HPDE6-E6E7 (cell line): ENCODE measurements around the gene ARHGAP35.
"Not testable (repeated sequence)": the region's sequence is repeated elsewhere in the genome, so short reads cannot be mapped to it uniquely, and the experiment has no call there.

Source experiments
- DNase-seq: peaks from one replicate; pipeline ENCODE4 v3.0.0; 2011; ENCODE audit warnings: missing footprints; ENCODE audit errors: extremely low spot score

ARHGAP35 gene

DNA sequence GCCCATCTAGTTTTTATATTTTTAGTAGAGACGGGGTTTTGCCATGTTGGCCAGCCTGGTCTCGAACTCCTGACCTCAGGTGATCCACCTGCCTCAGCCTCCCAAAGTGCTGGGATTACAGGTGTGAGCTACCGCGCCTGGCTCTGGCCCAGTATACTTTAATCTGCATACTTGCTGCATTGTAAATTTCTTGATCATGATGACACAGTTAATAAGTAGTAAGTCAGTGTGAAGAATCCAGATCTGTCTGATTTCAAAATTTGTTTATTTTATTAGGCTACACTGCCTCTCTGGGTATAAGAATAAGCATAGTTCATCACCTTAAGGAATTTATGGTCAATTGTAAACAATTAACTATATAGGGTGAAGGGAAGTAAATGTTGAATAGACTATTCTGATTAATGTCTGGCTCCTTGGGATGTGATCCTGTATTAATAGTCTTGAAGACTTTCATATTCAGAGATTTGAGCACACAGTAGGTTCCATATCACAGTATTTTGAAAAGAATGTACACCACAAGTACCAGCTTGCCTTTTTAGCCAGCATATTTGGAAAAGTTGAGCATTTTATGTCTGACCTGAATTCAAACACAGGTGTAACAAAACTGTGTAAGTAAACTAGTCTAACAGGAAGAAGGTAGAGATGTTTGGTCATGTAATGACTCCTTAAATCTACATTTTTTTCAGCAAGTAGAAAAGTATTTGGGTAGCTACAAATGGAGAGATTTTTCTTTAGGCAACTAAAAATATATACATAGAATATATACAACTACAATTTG, 7.4 kb downstream of the ARHGAP35 start:
- DNase-seq = no peak

DNA sequence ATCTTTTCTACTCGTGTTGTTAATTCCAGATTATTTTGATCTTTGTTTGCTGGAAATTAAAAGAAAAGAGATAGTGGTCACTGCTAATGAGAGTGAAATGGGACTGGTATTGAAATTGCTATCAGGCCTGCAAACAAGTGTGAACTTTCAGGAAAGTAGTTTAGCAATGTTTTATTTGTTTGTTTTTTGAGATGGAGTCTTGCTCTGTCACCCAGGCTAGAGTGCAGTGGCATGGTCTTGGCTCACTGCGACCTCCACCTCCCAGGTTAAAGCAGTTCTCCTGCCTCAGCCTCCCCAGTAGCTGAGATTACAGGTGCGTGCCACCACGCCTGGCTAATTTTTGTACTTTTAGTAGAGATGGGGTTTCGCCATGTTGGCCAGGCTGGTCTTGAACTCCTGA, 10.4 kb downstream of the ARHGAP35 start:
- not testable (repeated sequence) for DNase-seq

DNA sequence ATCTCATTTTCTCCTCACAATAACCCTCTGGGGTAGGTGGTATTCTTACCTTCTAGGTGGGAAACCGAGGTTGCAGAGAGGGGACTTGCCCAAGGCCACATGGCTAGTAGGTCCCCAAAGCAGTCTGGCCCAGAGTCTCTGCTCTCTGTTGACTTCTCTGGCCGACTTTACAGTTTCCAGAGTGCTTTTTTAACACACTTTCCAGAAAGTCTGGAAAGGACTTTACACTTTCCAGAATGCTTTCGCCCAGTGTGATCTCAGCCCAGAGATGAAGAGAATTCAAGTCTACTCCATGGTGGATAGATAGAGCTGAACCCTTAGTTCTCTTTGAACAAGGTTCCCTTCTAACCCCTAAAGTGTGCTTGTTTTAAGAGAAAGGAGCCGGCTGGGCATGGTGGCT, 12.2 kb downstream of the ARHGAP35 start:
- no peak for DNase-seq

DNA sequence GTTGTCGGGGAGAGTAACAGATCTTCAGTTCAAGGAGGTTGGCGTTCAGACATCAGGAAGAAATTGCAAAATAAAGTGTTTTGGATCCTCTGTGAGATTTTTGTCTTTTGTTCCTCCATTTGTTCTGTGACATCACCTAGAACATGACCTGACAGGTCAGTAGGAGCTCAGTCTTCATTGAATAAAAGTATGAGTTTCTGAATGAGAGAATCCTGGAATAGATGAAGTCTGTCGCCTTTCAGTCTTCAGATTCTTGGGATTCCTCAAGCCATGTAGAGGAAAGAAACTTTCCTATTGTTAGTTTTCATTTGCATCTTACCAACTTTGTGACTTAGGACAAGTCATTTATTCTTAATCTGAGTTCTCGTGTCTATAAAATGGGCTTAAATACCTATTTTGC, 14.4 kb downstream of the ARHGAP35 start:
- DNase-seq = no peak

DNA sequence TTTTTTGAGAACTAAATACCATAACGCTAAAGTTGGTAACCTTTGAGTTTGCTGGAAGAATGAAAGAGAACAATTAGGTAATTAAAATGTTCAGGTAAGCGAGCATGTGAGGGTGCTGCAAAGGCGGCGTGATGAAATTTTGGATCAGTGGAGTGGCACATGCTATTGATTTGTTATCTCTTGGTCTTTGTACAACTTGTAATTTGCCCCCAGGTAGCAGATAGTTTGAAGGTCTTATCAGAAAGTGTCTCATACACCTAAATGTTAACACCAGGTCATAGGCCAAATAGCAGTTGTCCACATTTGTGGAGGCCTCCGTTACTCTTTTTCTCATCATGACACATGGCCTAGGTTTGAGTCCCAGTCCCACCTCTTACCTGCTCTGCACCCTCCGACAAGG, 14.9 kb downstream of the ARHGAP35 start:
- DNase-seq = no peak

DNA sequence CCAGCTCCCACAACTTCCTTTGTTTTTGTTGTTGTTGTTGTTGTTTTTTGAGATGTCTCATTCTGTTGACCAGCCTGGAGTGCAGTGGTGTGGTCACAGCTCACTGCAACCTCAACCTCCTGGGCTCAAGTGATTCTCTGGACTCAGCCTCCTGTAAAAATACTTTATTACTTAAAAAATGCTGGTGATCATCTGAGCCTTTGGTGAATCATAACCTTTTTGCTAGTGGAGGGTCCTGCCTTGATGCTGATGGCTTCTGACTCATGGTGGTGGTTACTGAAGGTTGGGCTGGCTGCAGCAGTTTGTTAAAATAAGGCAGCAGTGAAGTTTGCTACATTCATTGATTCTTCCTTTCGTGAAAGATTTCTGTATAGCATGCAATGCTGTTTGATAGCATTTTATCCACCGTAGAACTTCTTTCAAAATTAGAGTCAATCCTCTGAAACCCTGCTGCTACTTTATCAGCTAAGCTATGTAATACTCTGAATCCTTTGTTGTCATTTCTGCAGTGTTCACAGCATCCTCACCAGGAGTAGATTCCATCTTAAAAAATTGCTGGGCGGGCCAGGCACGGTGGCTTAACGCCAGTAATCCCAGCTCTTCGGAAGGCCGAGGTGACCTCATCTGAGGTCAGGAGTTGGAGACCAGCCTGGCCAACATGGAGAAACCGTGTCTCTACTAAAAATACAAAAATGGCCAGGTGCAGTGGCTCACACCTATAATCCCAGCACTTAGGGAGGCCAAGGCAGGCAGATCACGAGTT, 18.0 kb downstream of the ARHGAP35 start:
- no peak for DNase-seq

DNA sequence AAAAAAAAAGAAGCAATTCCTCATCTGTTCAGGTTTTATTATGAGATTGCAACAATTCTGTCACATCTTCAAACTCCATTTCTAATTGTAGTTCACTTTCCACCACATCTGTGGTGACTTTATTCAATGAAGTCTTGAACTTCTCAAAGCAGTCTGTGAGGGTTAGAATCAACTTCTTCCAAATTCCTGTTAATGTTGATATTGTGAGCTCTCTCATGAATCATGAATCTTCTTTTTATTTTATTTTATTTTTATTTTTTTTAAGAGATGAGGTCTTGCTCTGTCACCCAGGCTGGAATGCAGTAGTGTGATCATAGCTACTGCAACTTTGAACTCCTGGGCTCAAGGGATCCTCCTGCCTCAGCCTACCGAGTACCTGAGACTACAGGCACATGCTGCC, 19.6 kb downstream of the ARHGAP35 start:
- DNase-seq = no peak

DNA sequence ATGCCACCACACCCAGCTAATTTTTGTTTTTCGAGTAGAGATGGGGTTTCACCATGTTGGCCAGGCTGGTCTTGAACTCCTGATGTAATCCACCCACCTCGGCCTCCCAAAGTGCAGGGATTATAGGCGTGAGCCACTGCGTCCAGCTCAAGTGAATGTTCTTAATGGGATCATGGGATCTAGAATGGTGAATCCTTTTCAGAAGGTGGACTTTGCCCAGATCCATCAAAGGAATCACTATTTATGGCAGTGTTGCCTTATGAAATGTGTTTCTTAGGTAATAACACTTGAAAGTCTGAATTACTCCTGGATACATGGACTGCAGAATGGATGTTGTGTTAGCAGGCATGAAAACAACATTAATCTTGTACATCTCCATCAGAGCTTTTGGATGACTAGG, 20.3 kb downstream of the ARHGAP35 start:
- no peak for DNase-seq

DNA sequence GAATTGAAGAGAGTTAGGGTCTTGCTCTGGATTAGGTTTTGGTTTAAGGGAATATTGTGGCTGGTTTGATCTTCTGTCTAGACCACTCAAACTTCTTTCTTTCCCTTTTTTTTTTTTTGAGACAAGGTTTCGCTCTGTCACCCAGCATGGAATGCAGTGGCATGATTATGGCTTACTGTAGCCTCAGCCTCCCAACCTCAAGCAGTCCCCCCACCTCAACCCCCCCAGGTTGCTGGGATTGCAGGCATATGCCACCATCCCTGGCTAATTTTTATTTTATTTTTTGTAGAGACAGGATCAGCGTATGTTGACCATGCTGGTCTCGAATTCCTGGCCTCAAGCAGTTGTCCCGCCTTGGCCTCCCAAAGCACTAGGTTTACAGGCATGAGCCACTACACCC, 21.2 kb downstream of the ARHGAP35 start:
- DNase-seq = no peak

DNA sequence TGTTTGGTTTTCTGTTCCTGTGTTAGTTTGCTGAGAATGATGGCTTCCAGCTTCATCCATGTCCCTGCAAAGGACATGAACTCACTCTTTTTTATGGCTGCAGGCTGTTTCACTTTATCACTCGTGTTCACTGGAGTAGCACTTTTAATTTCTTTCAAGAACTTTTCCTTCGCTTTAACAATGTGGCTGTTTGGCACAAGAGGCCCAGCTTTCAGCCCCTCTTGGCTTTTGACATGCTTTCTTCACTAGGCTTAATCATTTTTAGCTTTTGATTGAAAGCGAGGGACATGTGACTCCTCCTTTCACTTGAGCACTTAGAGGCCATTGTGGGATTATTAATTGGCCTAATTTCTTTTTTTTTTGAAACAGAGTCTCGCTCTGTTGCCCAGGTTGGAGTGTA, 22.0 kb downstream of the ARHGAP35 start:
- not testable (repeated sequence) for DNase-seq

DNA sequence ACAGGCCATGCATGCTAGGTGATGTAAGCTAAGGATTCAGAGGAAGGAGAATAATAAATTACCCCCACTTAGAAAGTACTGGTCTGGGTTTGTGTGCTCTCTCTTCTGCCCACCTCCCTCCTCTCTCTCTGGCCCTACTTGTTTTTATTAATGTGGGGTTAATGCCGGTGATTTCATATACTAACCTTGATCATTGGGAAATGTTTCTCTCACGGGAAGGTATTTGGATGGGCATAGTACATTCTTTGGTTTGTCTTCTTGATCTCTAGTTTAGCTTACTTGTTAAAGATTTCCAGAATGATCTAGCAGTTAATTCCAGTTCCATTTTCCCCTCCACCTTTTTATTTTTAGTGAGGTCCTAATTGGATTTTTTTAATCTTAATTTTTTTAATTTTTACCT, 24.6 kb downstream of the ARHGAP35 start:
- DNase-seq = no peak

DNA sequence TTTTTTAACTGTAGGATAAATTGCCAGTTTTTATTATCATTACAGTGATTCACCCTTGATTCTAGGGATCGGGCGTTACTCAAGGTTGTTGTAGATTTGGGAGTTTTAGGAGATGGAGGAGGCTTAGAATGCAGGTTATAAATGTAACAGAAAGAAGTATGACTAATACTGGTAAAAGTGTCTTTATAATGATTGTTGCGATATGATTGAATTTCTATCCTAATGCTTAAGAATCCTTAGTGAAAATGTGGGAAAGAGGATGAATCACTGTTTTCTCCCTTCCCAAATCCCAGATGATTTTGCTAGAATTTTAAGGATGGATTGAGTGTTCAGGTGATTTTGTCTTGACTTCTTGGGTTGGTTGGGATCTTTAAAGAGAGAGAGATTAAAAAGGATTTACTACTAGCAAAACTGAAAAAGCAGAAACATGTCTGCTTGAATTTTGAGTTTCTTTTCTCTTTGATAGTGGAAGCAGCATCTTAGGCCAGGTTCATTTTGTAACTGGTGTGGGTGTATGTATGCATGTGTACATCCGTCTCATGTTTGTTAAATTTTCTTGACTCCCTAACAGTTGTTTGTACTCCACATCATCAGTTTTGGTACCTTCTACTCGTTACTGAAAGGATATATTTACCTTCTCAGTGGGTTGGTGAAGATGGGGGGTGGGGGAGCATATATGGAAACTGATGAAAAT, 25.9 kb downstream of the ARHGAP35 start:
- DNase-seq = no peak

DNA sequence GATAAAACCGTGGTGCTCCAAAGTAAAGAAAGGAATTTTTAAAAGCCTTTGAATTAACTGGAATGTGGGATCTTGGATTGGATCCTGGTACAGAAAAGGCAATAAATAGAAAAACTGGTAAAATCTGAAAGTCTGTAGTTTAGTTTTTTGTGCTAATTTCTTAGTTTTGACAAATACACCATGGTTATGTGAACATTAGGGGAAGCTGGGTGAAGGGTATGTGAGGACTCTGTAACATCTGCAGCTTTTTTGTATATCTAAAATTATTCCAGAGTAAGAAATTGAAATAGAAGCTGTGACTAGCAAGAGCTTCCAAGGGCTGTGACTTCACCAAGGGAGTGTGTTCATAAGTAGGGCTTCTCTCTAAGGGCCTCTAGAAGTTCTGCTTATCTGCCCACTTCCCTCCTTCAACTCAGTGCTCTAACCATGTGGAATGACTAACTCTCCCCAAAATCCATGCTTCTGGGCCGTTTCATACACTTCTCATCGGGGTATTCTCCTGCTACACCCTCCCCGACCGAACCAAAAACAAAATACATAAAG, 26.5 kb downstream of the ARHGAP35 start:
- DNase-seq = no peak

DNA sequence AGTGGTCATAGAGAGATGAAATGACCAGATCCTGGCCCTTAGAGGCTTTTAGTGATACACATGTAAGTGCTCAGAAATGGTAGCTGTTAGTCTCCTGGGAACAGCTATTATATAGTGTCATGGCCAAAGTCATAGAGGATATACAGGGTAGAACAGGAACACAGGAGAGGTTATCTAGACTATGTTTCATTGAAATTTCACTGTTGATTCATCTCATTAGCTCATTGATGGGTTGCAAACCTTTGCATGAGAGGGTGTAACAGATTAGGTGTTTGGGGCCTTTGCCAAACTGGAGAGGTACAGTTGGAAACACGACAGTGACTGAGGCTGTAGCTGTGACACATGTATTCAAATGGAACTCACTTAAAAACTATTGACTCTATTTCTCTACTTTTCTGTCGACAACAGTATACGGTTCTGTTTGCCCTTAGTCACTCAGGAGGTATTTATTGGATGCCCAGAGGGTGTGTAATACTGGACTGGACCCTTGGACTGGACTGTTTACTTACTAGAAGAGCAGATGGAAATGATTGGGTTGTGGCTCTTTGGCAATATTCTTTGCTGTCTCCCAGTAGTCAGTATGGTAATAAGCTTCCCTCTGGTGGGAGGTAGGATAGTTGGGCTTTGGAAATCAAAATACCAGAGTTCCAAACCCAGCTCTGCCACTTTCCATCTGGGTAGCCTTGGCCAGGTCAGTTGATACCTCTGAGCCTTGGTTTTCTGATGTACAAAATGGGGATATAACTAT, 29.8 kb downstream of the ARHGAP35 start:
- no peak for DNase-seq

DNA sequence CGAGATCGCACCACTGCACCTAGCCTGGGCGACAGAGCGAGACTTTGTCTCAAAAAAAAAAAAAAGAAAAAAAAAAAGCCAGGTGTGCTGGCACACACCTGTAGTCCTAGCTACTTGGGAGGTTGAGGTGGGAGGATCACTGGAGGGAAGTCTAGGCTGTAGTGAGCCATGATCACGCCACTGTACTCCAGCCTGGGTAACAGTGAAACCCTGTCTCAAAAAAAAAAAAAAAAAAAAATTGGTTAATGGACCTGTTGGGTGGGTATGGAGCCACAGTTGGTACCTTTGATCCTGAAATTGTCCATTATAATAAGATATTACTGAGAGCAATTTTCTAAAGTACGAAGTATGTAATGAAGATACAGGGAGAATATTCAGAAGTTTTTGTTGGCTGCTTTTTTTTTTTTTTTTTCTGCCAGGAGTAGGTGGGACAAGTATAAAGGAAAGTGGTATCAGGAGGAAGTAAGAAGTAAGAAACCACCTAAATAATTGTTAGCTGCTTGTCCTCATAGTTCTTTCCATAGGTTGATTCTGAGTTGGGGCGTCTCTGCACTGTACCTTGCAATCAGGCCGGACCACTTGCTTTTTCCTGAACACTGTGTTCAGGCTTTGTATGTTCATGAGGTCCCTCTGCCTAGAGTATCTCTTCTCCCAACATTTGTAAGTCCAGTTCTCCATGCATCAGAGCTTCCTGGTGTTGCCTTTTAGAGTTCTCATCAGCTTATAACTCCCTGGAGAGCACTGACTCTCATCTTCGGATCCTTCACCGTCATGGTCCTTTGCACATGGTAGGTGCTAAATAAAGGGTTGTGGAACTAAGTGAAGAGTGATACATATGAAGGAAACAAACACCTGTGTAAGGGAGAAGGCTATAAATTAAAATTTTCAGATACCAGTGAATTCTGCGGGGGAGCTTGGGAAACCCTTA, 31.7 kb downstream of the ARHGAP35 start:
- no peak for DNase-seq

DNA sequence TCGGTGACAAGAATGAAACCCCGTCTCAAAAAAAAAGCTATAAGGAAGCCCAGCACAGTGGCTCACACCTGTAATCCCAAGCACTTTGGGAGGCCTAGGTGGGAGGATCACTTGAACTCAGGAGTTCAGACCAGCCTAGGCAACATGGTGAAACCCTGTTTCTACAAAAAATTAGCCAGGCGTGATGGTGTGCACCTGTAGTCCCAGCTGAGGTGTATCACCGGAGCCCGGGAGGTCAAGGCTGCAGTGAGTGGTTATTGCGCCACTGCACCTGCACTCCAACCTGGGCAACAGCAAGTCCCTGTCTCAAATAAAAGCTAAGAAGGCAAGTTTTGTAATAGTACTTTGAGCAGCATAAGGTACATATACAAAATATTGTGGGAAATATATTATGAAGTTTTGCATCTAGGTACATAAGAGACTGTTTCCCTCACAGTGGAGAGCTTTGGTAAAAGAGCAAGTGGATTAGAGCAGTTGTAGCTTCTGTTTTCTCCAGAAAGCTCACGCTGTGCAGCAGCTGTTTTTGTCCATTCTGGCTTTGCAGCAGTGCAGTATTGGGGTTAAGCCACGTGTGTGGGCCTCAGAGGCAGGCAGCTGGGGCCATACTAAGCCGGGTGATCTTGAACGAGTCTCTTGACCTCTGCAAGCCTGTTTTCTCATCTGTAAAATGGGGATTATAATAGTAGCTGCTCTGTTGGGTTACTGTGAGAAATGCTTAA, 35.4 kb downstream of the ARHGAP35 start:
- no peak for DNase-seq

DNA sequence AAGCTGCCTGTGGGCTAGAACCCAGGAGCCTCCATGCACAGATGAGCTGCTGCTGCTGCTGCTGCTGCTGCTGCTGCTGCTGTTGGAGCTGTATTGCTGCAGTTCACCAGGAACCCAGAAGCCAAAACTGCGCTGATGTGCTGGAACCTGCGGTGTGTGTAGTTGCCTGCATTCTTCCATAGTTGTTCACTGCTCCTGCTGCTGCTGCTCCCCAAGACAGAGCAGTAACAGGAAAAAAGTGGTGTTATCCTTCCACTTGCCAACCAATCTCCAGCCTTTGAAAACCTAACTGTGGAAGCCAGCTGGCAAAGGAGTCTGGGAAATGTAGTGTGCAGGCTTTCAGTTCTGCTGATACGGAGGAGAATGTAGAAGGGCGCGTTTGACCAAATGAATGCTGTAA, 37.9 kb downstream of the ARHGAP35 start:
- peak; percentile 44 for DNase-seq

DNA sequence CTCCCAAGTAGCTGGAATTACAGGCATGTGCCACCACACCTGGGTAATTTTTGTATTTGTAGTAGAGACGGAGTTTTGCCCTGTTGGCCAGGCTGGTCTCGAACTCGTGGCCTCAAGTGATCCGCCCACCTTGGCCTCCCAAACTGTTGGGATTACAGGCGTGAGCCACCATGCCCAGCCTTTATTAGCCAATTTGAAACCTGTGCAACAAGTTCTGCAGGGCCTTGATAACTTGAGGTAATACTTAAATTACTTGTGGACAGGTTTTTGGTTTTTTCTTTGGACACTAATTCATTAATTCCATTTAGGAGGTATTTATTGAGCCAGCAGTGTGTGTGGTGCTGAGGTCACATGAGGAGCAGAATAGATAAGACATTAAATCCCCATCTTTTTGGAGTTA, 39.5 kb downstream of the ARHGAP35 start:
- no peak for DNase-seq

DNA sequence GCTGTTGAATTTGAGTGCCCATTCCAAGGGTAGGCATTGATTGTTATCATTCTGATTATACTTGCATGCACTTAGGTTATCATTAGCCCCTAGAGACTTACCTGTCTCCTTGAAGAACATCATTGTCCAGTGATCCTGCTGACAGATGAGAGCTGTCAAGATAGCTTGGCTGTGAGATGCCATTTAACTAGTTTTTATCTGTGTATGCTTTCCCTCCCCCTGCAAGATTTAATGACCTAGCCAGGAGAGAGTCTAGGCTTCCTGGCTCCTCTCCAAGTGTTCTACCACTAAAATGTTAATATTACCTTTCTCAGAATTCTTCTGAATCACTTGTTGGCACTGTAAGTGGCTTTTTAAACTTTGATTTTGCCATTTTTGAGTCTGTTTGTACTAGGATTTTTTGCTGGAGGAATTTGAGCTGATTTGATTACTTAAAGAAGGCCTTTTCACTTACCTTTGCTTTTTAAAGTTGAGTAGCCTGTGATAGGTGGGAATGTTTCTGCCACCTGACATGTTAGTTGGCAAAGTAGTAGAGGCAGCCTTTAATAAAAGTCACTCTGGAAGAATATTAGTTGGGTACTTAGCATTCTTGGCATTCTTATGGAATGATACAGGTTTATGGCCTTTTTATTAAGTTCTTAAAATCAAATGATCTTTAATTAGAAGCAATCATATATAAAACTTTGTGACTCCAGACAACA, 41.1 kb downstream of the ARHGAP35 start:
- no peak for DNase-seq
